ENCODE data around the gene CMIP.

GRCh38 chr16:81429045-81429521 is 15.5 kb upstream of the CMIP start:
- no peak for TF ChIP-seq ZNF274 (IDR thresholded peaks at IDR 0.05; ENCODE audit: low read depth, low read length)
- TF ChIP-seq YY1 (IDR thresholded peaks at IDR 0.05; ENCODE audit: insufficient read depth, insufficient read length) = no peak

Data from NT2/D1 (cell line).